HG03521 (cell line): ENCODE results near the gene PDE4DIP.
"Not testable (repeated sequence)": the region's sequence is repeated elsewhere in the genome, so short reads cannot be mapped to it uniquely, and the experiment has no call there.

ENCODE experiments used
- ATAC-seq: cut with Tn5 transposase; IDR thresholded peaks from one replicate; pipeline ENCODE4 v1.9.1; 2021; ENCODE audit warnings: mild to moderate bottlenecking, moderate library complexity; ENCODE audit not compliant: unreplicated experiment

The PDE4DIP gene

GRCh38 chr1:148968682-148969081 lies 124.5 kb downstream of the PDE4DIP start:
- ATAC-seq, result not testable (repeated sequence)

DNA sequence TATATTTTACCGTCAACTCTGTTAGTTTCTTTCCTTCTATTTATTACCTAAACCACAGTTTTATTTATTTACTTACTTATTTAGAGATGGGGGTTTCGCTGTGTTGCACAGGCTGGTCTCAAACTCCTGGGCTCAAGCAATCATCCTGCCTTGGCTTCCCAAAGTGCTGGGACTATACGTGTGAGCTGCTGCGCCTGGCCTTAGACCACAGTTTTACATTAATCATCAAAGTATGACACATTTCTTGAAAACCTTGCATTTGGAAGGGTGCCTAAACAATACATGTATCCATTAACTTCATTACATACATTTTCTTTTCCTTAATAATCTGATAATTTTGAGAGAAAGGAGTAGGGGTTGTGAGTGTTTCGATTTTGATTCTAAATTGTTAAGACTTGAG lies 124.9 kb downstream of the PDE4DIP start:
- not testable (repeated sequence) for ATAC-seq

- not testable (repeated sequence) for ATAC-seq
Observed at GRCh38 chr1:148975453-148975852, 131.2 kb downstream of the PDE4DIP start.

- ATAC-seq, result not testable (repeated sequence)
Observed at GRCh38 chr1:148975866-148976537, 131.8 kb downstream of the PDE4DIP start.

DNA sequence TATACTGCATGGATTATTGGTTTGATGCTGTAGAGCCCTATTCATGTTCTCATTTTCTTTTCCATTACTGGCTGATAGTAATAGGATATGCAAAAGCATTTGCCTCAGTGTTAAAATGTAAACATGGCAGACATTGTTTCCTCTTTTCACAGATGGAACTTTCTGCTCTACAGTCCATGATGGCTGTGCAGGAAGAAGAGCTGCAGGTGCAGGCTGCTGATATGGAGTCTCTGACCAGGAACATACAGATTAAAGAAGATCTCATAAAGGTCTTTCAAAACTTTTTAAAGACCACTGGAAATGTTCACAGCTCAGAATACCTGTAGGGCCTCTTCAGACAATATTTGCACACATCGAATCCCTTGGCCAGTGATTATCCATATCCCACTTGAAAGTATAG lies 133.6 kb downstream of the PDE4DIP start:
- not testable (repeated sequence) for ATAC-seq

GRCh38 chr1:148989378-148989777 lies 145.2 kb downstream of the PDE4DIP start:
- ATAC-seq, result not testable (repeated sequence)

GRCh38 chr1:148990233-148990788 lies 146.1 kb downstream of the PDE4DIP start:
- not testable (repeated sequence) for ATAC-seq

DNA sequence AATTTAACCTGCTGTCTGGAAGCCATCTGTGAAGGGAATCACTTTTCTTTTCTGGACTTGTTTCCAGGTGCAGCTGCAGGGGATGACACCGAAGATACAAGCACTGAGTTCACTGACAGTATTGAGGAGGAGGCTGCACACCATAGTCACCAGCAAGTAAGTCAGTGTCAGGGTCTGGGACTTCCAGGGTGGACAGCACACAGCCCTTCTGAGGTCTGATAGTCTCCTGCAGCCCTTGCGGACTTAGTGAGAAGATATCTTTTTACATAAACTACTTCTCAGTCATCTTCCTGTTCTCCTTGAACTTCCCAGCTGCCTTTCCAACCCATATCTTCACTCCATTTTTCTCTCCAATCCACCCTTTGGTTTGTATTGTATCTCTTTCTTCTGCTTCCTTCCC lies 147.6 kb downstream of the PDE4DIP start:
- ATAC-seq, result not testable (repeated sequence)

DNA sequence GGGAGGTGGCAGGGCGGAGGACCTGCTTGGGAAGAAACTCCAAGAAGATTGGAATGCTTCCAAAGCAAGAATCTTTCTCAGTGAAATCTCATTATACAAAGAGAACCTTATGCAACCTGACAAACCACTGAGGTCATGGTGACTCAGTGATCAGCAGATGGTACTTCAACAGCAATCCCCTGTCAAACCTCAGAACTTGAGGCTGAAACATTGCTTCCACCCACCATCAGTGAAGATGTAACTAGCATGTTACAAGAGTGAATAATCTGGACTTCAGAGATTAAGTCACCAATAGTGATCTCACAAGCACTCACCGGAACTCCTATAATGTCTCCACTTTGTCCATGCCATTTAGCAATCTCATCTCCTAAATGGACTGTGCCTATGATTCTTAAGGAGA lies 148.1 kb downstream of the PDE4DIP start:
- ATAC-seq, result not testable (repeated sequence)

- not testable (repeated sequence) for ATAC-seq
Observed at GRCh38 chr1:148996449-148997224, 152.4 kb downstream of the PDE4DIP start.

GRCh38 chr1:148997405-148997804 lies 153.2 kb downstream of the PDE4DIP start:
- ATAC-seq, result not testable (repeated sequence)

- ATAC-seq, result not testable (repeated sequence)
Observed at GRCh38 chr1:149002664-149003063, 158.4 kb downstream of the PDE4DIP start.

GRCh38 chr1:149008326-149008725 lies 164.1 kb downstream of the PDE4DIP start:
- ATAC-seq, result not testable (repeated sequence)

GRCh38 chr1:149008769-149009168 lies 164.5 kb downstream of the PDE4DIP start:
- not testable (repeated sequence) for ATAC-seq

DNA sequence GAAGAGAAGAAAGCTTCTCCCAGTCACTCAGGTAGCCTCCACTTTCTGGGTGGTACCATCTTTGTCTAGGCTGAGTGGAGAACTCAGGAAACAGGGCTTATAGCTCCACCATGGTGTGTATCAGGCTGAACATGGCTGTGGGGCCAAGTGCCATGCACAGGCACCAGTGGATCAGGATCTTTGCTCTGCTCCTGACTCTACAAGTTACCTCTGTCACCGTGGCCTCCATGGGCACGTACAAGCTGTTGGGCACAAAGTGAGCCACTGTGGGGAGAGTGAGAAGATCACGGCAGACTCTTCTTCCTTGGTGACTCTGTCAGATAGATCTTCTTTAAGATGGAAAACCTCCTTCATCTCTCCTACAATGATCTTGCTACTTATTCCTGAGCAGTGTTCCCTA lies 165.5 kb downstream of the PDE4DIP start:
- not testable (repeated sequence) for ATAC-seq

DNA sequence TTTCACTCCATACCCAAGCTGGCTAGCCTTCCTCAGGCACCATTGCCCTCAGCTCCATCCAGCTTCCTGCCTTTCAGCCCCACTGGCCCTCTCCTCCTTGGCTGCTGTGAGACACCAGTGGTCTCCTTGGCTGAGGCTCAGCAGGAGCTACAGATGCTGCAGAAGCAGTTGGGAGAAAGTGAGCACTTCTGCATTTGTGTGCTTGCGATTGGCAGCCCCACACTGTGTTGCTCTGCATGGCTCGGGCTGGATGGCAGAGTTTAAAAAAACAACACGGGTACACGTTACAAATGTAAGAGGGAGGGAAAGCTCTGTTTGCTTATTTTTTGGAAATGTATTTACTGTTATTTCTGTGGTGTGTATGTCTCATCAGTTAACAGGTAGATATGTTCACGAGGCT lies 168.4 kb downstream of the PDE4DIP start:
- not testable (repeated sequence) for ATAC-seq

- not testable (repeated sequence) for ATAC-seq
Observed at GRCh38 chr1:149013513-149013912, 169.3 kb downstream of the PDE4DIP start.

DNA sequence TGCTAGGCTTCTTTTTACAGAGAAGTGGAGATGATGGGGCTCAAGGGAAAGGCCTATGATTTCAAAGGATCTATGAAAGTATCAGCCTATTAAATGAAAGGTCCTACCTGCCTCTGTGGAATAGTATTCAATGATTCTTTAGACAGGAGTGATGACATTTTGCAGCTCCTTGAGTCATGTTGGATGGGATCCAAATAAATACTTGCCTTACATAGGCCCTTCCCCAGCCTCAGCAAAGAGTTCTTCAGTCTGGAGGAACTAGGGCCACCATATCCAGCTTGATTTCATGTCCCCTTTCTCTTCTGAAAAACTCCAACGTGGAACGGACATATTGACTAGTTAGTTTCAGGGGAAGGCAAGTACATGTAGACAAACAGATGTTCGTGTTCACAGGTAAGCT lies 171.3 kb downstream of the PDE4DIP start:
- not testable (repeated sequence) for ATAC-seq

DNA sequence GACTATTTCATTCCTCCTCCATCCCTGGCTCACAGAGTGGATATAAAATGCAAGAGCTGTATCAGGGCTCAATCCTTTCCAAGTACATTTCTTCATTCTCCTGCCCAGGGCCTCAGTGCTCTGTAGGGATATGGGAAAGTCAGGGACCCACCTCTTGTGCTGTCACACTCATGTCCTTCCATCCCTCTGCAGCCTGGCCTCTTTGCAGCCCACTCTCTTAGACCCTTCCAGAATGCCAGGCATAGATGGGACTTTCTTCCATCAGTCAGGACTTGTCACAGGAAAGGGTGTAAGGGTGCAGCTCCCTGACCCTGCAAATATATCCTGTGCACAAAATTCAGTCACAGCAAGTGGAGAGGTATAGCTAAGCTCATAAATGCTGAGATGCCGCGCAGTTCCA lies 172.4 kb downstream of the PDE4DIP start:
- not testable (repeated sequence) for ATAC-seq

DNA sequence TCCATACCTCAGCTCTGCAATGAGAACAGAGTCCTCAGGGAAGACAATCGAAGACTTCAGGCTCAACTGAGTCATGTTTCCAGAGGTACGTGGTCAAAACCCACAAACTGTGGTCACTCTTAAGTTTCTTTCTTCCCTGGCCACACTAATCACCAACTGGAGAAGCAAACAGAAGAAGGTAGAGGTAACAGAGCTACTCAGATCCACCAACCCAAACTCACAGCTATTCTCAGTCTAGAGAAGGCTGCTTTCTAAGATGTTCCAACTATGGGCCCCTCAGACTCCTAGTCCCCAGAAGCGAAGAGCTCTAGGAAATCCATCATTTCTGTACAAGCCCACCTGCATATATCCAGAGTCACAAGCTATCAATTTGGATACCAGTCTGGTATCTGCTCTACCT lies 174.3 kb downstream of the PDE4DIP start:
- ATAC-seq, result not testable (repeated sequence)

DNA sequence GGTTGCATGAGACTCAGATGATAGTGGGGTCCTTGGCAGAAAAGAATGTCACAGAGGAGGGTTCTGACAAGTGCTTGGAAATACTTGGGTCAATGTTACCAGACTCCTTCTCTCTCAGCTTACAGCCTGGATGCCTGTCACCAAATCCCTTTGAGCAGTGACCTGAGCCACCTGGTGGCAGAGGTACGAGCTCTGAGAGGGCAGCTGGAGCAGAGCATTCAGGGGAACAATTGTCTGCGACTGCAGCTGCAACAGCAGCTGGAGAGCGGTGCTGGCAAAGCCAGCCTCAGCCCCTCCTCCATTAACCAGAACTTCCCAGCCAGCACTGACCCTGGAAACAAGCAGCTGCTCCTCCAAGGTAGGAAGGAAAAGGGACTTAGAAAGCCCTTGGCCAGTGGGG lies 180.1 kb downstream of the PDE4DIP start:
- ATAC-seq, result not testable (repeated sequence)

DNA sequence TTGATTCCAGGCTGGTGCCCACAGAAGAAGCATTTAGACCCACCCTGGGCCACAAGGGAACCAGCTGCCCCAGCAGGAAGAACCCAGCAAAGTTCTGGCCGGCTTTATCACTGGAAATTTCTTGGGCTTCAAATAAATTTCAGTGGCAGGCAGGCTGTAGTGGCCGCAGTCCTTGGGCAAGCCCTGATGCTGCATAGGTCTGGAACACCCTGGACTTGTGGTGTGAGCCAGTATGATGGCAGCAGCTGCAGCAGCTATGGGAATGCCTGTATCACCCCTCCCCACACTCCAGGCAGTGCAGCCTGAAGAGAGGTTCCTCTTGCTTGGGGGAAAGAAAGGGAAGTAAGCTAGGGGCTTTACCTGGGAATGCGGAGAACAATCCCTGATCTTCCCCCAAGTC lies 189.7 kb downstream of the PDE4DIP start:
- ATAC-seq, result not testable (repeated sequence)
